ENCODE measurements around the gene ARL3. TPM values are rescaled to one million over a fixed set of nuclear protein-coding genes. Genes with fewer than 3 reads are reported as not detected.

Gene ARL3
- total RNA-seq, result 1 to 10 TPM; 7.9 to 9.8 (median 8.4) TPM

- under 1% methylated on average over 28 of the region's 62 CpGs for WGBS
- no peaks in the 10 kb centered on the region for H3K9me3 ChIP-seq
- peak within 1 kb of the TSS; percentile 87 to 98 (median 88) for H3K4me3 ChIP-seq
- peak; percentile 99 for DNase-seq (ENCODE audit: extremely low spot score)
- intact Hi-C loops (cut with DNase I), result loop anchor here (5.0 kb wide), 1 partner anchor 67 kb away; no protein-coding TSS in a partner anchor
- H3K36me3 ChIP-seq, result no peaks in the 10 kb centered on the region
- peak within 1 kb of the TSS; percentile 86 to 92 (median 90) for H3K27ac ChIP-seq (replicated peaks in 1 of 4)
- no peaks in the 10 kb centered on the region for H3K27me3 ChIP-seq
- H3K4me1 ChIP-seq, result peaks cover 19 to 52% (median 42%) of the 10 kb centered on the region in 4 donors
- TF ChIP-seq CTCF (IDR thresholded peaks at IDR 0.05) (peak in 2 of 3 experiments; percentile 36 to 62), POLR2A (IDR thresholded peaks at IDR 0.05; ENCODE audit: low read depth) (peak; percentile 50), POLR2AphosphoS5 (IDR thresholded peaks at IDR 0.05) (peak; percentile 81 to 88), EP300 (IDR thresholded peaks at IDR 0.05) (no peak)
Observed at GRCh38 chr10:102713814-102714620, at the start of gene ARL3. TSS of gene ARL3 (minus strand) at chr10:102714397. CDS start at chr10:102714275, 122 bp downstream.

DNA sequence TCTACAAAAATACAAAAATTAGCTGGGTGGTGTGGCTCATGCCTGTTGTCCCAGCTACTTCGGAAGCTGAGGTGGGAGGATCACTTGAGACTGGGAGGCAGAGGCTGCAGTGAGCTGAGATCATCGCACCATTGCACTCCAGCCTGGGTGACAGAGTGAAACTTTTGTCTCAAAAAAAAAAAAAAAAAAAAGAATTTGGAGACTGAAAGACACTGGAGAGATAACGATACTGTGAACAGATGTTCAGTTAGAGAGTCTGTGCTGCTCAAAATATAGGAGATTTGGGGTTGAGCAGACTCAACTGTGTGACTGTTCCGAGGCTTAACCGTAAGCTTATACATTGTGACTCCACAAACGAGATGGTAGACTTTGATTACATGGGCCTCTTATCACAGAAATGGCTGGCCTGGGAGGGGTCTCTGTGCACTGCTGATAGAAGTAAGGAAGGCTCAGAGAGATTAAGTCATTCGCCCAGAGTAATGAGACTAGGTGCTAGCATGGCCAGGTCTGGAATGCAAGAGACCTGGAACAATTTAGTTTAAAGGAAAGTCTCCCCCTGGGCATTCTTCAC is 48.9 kb upstream of the ARL3 start:
- WGBS, result 79% methylated on average over 7 of the region's 7 CpGs
- no peak for DNase-seq (ENCODE audit: extremely low spot score)
- H3K4me1 ChIP-seq, result peaks cover 25 to 98% (median 80%) of the 10 kb centered on the region in 4 donors
- no peaks in the 10 kb centered on the region for H3K9me3 ChIP-seq
- no peak overlapping the region for H3K4me3 ChIP-seq
- TF ChIP-seq CTCF (IDR thresholded peaks at IDR 0.05) (no peak), POLR2A (IDR thresholded peaks at IDR 0.05; ENCODE audit: low read depth) (no peak), POLR2AphosphoS5 (IDR thresholded peaks at IDR 0.05) (no peak), EP300 (IDR thresholded peaks at IDR 0.05) (no peak)
- peak overlapping the region; percentile 22 to 64 (median 42) for H3K27ac ChIP-seq (replicated peaks in 1 of 4)
- H3K27me3 ChIP-seq, result no peaks in the 10 kb centered on the region
- H3K36me3 ChIP-seq, result peaks cover 0 to 12% (median 4%) of the 10 kb centered on the region in 4 donors
- intact Hi-C loops (cut with DNase I), result no loop called here

- TF ChIP-seq CTCF (IDR thresholded peaks at IDR 0.05), result no peak
- TF ChIP-seq POLR2A (IDR thresholded peaks at IDR 0.05; ENCODE audit: low read depth), result no peak
- no peak for TF ChIP-seq POLR2AphosphoS5 (IDR thresholded peaks at IDR 0.05)
- no peak for TF ChIP-seq EP300 (IDR thresholded peaks at IDR 0.05)
- no peaks in the 10 kb centered on the region for H3K27me3 ChIP-seq
- peaks cover 0 to 12% (median 4%) of the 10 kb centered on the region in 4 donors for H3K36me3 ChIP-seq
- no peak for DNase-seq (ENCODE audit: extremely low spot score)
- intact Hi-C loops (cut with DNase I), result no loop called here
- H3K4me3 ChIP-seq, result no peak overlapping the region
- peak overlapping the region in 3 of 4 donors; percentile 22 to 33 (median 28) for H3K27ac ChIP-seq (replicated peaks in 1 of 4)
- no peaks in the 10 kb centered on the region for H3K9me3 ChIP-seq
- 75% methylated on average over 7 of the region's 7 CpGs for WGBS
- peaks cover 23 to 97% (median 77%) of the 10 kb centered on the region in 4 donors for H3K4me1 ChIP-seq
Observed at GRCh38 chr10:102762401-102763015, 48.3 kb upstream of the ARL3 start.

DNA sequence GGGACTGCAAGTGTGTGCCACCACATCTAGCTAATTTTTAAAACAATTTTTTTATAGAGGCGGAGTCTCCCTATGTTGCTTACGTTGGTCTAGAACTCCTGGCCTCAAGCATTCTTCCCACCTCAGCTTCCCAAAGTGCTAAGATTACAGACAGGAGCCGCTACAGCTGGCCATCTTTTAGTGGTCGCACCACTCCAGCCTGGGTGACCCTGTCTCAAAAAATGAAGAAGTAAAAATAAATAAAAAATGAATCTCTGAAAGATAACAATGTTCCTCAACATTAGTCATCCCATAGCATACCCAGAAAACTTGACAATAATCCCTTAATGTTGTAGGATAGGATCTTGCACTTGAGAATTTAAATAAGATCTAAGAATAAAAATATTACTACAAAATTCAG is 47.8 kb upstream of the ARL3 start:
- H3K9me3 ChIP-seq, result no peaks in the 10 kb centered on the region
- peaks cover 0 to 12% (median 4%) of the 10 kb centered on the region in 4 donors for H3K36me3 ChIP-seq
- whole genome bisulfite sequencing, result 95% methylated on average over 4 of the region's 4 CpGs
- DNase-seq (ENCODE audit: extremely low spot score), result no peak
- peaks cover 19 to 97% (median 75%) of the 10 kb centered on the region in 4 donors for H3K4me1 ChIP-seq
- no peak overlapping the region for H3K4me3 ChIP-seq
- TF ChIP-seq EP300 (IDR thresholded peaks at IDR 0.05), result no peak
- TF ChIP-seq POLR2A (IDR thresholded peaks at IDR 0.05; ENCODE audit: low read depth), result no peak
- no peak for TF ChIP-seq POLR2AphosphoS5 (IDR thresholded peaks at IDR 0.05)
- TF ChIP-seq CTCF (IDR thresholded peaks at IDR 0.05), result no peak
- H3K27me3 ChIP-seq, result no peaks in the 10 kb centered on the region
- intact Hi-C loops (cut with DNase I), result no loop called here
- H3K27ac ChIP-seq (replicated peaks in 1 of 4), result peak overlapping the region in 2 of 4 donors; percentile 33 to 71

Data from esophagus muscularis mucosa (tissue), 4 donors.